AG04449 (cell line): ENCODE data around the gene STOM.

ENCODE experiments used
- CTCF ChIA-PET: fragments of 350-600 bp; formaldehyde crosslinking; extraction: SDS; loops from one replicate; lab custom pipeline; 2021; ENCODE audit warnings: antibody characterized with exemption; lab: Yijun Ruan, JAX
- POLR2A ChIA-PET: fragments of 400-600, 350-600 bp; formaldehyde crosslinking; extraction: SDS; loops from one replicate; lab custom pipeline; 2020; ENCODE audit warnings: antibody characterized with exemption, inconsistent platforms; lab: Yijun Ruan, JAX
- DNase-seq: peaks from one replicate; pipeline ENCODE4 v3.0.0-alpha.2; 2010; ENCODE audit warnings: low read depth, low spot score
- H3K4me3 ChIP-seq: 2 replicates; pipeline ENCODE4 v1.5.1; 2011; ENCODE audit warnings: low read depth, mild to moderate bottlenecking, control low read depth, low read length
- TF ChIP-seq, protein P1 (sequence below): IDR thresholded peaks from one replicate; pipeline ENCODE4 v1.5.1; 2011; ENCODE audit warnings: mild to moderate bottlenecking, moderate library complexity, low read length, control low read depth, inconsistent platforms; ENCODE audit not compliant: insufficient read depth; ENCODE audit errors: missing control alignments

STOM gene

DNA sequence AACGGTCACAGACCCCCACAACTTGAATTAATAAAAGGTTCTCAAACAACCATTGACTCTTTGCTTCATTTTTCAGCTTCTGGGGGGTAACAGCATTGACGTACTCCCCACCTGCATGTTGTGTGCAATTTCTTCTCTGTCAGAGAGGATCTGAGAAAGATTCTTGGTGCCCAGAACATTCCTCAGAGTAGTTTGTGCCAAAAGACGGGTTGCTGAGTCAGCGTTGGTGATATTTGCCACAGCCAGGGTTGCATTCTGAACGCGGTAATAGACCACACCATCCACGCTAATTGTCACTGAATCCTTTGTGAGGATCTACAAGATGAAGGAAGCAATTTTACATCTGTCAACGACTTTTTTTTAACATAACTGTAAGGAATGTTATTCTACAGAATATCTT is 21.0 kb downstream of the STOM start:
- DNase-seq: no peak
- POLR2A ChIA-PET: no interaction called here
- H3K4me3 ChIP-seq: no peak overlapping the region
- CTCF ChIA-PET: interaction anchor here (1.0 to 4.5 kb wide), 8 partner anchors 9 to 50 kb away, joined by 3 to 31 read pairs (median 6); no protein-coding TSS in a partner anchor
- TF ChIP-seq, protein P1, sequence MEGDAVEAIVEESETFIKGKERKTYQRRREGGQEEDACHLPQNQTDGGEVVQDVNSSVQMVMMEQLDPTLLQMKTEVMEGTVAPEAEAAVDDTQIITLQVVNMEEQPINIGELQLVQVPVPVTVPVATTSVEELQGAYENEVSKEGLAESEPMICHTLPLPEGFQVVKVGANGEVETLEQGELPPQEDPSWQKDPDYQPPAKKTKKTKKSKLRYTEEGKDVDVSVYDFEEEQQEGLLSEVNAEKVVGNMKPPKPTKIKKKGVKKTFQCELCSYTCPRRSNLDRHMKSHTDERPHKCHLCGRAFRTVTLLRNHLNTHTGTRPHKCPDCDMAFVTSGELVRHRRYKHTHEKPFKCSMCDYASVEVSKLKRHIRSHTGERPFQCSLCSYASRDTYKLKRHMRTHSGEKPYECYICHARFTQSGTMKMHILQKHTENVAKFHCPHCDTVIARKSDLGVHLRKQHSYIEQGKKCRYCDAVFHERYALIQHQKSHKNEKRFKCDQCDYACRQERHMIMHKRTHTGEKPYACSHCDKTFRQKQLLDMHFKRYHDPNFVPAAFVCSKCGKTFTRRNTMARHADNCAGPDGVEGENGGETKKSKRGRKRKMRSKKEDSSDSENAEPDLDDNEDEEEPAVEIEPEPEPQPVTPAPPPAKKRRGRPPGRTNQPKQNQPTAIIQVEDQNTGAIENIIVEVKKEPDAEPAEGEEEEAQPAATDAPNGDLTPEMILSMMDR: no peak

DNA sequence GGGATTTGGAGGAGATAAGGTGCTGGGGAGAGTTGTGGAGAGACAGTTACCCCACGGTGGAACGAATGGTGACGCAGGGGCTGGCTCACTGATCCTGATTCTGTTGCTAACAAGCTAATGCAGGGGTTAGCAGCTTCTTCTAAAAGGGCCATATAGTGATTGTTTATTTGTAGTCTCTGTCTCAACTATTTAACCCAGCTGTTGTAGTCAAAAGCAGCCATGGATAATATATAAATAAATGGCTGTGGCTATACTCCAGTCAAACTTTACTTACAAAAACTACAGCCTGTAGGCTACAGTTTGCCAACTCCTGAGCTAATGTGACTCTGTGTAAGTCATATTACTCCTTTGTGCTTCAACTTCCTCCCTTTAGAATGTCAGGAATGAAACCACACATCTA is 21.8 kb downstream of the STOM start:
- TF ChIP-seq, protein P1: no peak
- H3K4me3 ChIP-seq: no peak overlapping the region
- POLR2A ChIA-PET: interaction anchor here (0.6 kb wide), 1 partner anchor 35 kb away, joined by 3 read pairs; no protein-coding TSS in a partner anchor
- DNase-seq: no peak
- CTCF ChIA-PET: interaction anchor here (0.6 to 4.5 kb wide), 7 partner anchors 16 to 147 kb away, joined by 3 to 31 read pairs (median 3); partner anchors contain the start of gene RAB14

DNA sequence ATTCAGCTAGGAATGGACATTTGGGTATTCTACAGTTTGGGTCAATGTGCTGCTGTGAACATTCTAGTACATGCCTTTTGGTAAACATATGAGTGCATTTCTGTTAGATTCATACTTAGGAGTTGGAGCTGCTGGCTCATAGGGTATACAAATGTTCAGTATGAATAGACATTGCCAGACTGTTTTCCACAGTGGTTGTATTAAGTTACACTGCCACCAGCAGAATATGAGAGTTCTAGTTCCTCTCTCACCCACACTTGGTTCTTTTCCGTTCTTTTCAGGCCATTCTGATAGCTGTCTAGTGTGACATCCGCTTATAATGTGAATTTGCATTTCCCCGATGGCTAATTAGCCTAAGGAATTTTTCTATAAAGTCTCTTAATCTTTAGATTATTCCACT is 25.0 kb downstream of the STOM start:
- POLR2A ChIA-PET: no interaction called here
- CTCF ChIA-PET: interaction anchor here (1.0 to 5.1 kb wide), 6 partner anchors 10 to 31 kb away, joined by 3 to 26 read pairs (median 8); no protein-coding TSS in a partner anchor
- no peak for DNase-seq
- no peak overlapping the region for H3K4me3 ChIP-seq
- TF ChIP-seq, protein P1: no peak

DNA sequence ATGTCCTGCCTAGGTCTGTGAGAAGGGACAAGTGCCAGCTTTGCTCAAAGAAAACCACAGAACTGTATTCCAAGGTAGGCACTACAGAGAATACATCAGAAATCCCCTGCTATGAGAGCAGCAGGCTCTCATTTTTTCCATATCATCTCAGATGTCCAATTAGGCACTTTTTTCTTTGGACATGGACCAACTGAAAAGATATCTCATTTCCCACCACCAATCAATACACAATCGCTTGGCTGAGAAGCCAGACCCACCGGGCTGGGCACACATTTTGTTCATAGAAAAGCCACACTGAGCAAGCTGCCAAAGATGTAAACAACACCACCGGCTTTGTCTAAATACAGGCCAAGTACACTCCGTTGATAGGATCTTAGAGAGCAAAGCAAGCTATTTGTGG is 25.9 kb downstream of the STOM start:
- CTCF ChIA-PET: interaction anchor here (1.1 to 5.1 kb wide), 6 partner anchors 9 to 32 kb away, joined by 3 to 26 read pairs (median 5); no protein-coding TSS in a partner anchor
- POLR2A ChIA-PET: no interaction called here
- H3K4me3 ChIP-seq: no peak overlapping the region
- no peak for DNase-seq
- TF ChIP-seq, protein P1: no peak

DNA sequence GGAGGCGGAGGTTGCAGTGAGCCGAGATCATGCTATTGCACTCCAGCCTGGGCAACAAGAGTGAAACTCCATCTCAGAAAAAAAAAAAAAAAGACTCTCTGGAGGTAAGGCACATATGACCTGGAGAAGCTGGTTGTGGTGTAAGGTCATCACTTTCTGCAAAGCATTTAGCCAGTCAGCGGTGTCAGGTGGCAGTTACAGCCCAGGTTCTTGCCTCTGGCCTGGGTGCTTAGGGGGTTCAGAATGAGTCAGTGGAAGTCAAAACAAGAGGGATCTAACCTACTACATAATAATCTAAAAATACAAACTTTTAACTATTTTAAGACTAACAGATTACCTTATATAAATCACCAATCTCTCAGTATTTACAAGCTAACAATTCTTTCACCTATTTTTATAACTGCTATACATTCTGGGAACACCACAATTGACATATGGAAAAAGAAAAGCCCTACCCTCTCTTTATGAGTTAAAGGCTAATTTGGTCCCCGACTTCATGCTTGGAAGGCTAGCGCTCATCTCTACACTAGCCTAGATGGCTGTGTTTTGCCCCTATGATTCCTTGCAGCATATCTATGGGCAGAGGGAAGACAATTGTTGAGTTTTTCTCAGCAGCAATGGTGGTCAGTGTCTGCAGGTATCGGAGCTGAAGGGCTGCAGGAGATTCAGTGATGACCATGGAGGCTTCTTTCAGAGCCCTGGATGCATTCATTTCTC is 29.2 kb downstream of the STOM start:
- H3K4me3 ChIP-seq: no peak overlapping the region
- TF ChIP-seq, protein P1: no peak
- DNase-seq: no peak
- ChIA-PET POLR2A (no interaction called here), CTCF (interaction anchor here (1.1 to 4.0 kb wide), 4 partner anchors 9 to 59 kb away, joined by 3 to 23 read pairs (median 6); no protein-coding TSS in a partner anchor)

DNA sequence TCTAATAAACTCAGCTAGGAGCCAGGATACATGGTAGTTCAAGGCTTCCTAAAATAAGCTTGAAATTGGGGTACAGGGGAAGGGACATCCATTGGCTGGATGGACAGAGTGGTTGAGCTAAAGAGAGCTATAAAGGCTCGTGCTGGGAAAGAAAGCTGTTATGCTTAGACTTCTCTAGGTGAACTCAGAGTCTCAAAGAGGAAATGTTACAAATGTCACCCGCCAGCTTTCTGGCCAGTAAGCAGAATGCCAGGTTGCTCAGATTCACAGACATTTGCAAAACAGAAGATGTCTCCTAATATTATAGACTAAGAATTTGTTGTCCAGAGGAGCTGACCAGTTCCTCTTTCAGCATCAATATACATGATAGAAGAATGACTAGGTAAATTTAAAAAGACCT is 30.6 kb downstream of the STOM start:
- POLR2A ChIA-PET: no interaction called here
- DNase-seq: no peak
- TF ChIP-seq, protein P1: no peak
- H3K4me3 ChIP-seq: no peak overlapping the region
- CTCF ChIA-PET: interaction anchor here (0.5 to 4.0 kb wide), 6 partner anchors 11 to 336 kb away, joined by 3 to 23 read pairs (median 5); no protein-coding TSS in a partner anchor
